Stimulated activated CD8-positive, alpha-beta memory T cell treated with anti-CD3 and anti-CD28 coated beads, Interleukin-15, amount 100 ng/mL, for 24 hours (primary cell): ENCODE measurements around the gene UNC13D.
"Not testable (repeated sequence)": the region's sequence is repeated elsewhere in the genome, so short reads cannot be mapped to it uniquely, and the experiment has no call there.

Experiments
- DNase-seq: peaks from one replicate; pipeline ENCODE4 v3.0.0-alpha.2; 2020; ENCODE audit warnings: low read depth

The UNC13D gene

DNA sequence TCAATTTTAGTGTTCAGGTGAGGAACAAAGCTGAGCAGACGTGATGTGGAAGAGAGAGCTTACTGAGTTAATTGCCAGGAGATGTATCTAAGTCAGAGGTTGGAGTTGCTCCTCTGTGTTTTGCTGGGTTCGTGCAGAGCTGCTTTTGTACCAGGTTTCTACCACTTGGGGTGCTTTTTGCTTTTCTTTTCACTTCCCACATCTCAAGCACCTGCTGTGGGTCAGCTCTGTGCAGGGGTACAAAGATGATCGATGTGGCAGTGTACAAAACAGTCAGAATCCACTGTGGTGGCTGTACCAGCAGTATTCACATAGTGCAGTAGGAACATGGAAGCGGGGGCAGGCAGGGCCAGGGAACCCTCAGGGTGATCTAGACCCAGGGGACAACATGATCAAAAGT, 44.8 kb downstream of the UNC13D start:
- no peak for DNase-seq

DNA sequence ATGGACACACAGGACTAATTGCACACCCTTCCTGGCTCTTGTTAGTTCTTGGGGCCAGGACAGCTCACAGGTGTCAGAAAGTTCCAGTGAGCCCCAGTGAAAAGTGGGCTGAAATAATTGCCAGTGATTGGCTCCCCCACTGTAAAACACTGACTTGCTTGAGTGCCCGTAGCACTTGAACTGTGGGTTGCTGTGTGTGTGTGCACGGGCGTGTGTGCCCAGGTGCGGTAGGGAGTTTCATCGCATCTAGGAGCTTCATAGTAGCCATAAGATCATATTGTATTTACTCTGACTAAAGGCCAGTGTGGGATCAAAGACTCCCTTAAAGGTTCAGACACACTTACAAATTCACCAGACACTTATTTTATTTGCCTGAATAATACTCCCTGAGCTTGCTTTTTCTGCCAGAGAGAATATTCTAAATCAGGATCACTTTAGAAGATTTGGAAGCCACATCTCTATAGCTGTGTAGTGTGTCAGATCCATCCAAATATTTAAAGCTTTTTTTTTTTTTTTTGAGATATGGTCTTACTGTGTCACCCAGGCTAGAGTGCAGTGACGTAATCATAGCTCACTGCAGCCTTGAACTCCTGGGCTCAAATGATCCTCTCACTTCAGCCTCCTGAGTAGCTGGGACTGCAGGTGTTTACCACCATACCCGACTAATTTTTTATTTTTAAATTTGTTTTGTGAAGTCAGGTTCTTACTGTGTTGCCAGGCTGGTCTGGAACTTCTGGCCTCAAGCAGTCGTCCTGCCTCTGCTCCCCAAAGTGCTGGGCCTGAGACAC, 48.2 kb downstream of the UNC13D start:
- no peak for DNase-seq

DNA sequence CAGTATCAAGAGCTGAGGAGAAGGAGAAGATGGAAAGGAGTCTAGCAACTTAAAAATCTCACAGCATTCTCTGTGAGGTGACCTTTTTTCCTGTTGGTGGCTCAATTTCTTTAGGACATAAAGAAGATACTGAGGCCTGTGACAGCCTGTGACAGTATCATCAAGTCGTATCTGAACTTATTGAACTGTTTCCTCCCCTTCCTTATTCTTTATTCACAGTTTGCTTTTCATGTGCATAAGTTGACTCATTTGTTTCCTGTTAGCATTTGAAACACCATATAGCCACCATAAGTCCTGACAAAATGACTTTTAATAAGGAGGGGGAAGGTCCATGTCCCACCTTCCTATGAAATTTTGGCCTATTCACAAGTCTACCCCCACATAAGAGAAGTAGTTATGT, 50.7 kb downstream of the UNC13D start:
- no peak for DNase-seq

DNA sequence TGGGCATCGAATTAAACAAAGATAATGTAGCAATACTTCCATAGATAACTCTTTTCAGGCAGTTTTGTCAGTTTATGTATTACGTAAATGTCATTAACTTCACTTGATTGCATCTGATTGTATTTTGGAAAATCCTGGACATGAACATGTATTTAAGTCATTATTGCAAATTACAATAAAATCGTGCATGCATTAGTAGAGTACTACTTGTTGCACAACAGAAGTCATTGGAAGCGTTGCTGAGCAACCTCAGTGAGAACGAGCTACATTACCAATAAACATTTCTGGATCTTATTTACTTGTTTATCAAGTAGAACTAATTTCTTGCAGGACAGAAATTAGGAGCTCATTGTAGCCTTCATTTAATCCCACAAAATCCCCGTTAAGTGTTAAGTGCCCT, 53.0 kb downstream of the UNC13D start:
- DNase-seq = no peak

DNA sequence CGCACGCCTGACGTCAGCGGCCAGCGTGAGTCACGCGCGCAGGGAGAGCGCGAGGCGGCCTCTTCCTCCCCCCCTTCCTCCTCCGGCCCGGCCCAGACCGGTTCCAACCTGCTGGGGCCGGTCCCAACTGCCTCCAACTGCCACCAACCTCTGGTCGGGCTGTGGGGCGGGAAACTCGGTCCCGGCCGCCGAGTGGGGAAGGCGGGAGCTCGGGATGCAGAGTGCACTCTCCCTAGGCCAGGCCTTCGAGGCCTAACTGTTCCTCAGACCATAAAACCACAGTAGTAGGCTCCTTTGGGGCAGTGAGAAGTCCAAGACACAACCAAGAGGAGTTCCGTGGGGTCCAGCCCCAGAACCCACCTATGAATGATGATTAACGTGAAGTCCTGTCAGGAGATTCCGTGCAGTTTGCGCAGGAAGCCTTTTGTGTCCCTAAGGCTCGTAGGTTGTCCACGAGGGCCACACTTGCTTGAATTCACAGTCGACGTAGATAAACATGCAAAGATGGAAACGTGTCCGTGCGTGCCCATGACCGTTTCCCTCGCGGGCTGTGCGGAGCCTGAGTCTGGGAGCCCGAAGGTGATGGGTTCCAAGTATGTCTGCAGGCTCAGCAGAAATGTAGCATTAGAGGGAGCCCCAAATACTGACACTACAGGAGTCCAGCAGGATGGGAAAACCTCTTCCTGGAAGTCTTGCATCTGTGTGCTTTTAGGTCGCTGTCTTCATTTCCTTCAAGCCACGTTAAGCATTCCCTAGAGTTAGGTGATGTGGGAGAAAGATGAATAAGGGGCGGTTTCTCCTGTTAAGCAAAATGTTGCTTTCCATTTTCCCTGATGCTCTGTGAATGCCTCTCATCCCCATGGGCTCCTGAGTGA, 59.0 kb downstream of the UNC13D start:
- peak; percentile 77 for DNase-seq

DNA sequence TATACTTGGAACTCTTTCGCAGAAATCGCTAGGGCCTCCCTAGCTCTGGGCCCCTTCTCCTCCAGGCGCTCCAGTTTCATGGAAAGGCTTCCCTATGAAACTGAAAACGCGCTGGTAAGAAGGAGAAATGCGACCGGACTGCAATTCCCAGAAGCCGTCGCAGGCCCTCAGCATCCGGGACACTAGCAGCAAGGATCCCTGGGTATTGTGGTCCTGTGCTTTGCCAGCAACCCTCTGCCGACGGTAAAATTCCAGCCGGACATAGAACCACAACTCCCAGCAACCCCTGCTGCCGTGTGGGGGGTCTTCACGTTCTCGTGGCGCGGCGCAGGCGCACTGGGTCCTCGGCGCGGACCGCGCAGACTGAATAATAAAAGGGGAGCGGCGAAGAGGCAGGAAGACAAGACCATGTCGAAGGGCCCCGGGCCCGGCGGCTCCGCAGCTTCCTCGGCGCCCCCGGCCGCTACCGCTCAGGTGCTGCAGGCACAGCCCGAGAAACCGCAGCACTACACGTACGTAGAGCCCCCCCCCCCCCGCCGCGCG, 59.7 kb downstream of the UNC13D start, which contains the start of gene UNK:
Gene UNK (plus strand): TSS at position 334 of the 543 bp plus-strand sequence. CDS start 75 bp downstream, at position 409.
- peak; percentile 83 for DNase-seq

DNA sequence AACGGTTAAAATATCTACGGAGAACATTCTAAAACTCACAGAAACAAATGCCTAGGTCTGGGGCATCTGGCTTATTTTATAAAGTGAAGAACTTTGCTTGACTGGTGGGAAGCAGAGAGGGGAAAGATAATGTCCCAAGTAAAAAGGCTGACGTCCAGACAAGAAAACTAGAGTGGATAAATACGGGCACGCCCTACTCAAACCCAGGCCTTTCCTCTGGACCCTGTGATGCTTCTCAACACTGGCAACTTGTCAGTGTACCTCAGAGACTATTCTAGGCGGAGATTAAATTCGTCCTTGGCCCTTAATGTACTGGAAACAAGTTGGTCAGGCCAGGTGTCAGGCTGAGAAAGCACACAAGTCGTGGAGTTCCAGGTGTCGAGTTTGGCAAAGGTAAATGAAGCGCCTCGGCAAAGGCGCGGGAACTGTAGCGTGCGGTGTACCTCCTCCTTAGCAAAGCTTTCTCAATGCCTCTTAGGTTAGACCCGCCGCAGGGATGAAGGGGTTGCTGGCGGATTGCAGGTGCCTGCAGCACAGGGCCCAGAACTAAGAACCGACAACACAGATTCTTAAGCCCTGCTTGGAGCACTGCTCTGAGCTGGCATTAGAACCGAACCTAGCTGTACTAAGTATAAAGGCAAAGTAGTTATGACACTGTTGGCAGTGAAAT, 60.3 kb downstream of the UNC13D start:
- no peak for DNase-seq

DNA sequence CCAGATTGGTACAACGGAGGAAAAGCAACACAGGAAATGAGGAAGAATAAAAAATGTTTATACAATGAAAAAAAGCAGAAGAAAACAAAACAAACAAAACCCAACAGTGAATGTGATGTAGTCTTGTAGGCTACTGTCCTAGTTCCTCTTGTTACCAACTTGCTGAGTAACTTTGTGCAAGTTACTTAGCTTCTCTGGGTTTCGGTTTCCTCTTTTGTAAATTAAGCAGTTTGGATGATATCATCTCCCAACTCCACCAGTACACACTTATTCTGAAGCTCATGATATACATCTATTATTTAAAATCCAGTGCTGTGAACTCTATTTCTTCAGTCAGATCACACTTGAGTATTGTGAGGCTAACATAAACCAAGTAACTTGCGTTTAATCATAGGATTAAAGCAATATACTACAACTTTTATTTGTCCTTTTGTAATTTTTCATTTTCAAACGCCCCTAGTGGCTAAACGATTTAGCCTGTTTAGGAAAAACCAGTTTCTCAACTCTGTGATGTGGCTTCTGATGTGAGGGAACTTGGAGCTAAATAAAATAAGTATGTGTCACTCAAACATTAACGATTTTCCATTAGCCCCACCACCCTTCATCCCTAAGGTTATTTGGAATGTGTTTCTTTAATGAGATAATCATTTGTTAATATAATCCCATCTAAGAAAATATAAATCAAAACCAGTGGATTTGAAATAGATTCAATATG, 61.0 kb downstream of the UNC13D start:
- DNase-seq = no peak

DNA sequence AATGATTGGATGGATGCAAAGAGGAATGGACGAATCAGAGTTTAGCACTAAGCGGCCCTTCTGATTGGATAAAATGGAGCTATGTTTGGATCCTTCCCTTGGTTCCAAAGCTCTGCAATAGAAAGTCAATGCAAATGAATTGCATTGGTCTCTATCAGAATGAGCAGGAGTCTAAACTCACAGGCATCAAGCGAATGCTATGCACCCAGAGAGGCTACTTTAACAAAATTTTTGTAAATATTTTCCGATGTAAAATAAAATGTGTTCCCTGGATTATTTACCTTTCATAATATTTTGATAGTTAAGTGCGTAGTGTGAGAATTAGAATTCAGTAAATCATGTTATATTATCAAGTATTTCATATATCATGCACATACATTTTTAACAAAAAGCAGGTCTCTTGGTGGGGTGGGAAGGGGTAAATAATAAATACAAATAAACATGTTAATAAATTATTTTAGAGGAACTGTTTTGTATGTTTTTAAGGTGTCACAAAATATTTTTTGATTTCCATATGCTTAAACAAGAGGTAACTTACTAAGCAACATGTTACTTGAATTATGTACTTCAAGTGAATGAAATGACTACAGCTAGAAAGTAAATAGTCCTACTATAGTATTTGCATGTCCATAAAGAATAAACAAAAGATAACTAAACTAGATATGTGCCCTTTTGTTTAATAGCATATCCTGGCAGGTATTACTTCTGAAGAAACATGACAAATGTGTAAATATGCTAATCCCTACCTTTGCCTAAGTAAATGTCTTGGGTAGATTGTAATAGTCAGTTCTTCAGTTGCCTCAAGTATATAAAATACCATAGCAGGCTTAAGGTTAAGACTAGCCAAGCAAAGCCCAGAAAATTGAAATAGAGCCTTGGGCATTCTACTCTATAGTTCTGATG, 64.0 kb downstream of the UNC13D start:
- no peak for DNase-seq

DNA sequence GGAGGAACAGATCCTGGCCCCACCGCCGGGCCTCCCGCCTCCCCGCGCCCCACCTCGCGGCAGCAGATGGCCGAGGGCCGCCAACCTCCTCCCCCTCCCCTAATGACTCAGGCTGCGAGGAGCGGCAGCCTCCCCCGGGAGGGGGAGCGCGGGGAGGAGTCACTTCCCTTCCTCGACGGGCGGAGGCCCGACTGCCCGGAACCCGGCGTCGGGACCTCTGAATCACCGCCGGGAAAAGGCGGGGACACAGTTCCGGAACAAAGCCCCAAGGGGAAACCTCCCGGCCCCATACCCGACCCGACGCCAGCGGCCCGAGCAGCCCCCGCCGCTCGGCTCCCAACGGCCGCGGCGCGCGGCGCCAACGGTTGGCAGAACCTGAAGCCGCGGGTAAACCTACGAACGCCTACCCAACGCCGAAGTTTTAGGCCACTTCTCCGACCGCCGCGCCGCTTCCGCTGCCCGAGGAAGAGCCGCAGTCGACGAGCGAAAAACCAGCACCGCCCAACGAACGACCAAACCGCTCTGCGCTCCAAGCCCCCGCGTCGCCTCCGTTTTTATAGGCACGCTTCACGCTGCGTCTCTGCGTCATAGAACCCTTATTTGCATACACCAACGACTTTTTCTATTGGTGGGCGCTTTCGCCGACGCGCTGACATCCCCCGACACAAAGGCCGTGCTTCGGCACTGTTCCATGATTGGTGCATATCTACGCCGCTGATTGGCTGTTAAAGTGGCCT, 64.8 kb downstream of the UNC13D start:
- DNase-seq = peak; percentile 80

DNA sequence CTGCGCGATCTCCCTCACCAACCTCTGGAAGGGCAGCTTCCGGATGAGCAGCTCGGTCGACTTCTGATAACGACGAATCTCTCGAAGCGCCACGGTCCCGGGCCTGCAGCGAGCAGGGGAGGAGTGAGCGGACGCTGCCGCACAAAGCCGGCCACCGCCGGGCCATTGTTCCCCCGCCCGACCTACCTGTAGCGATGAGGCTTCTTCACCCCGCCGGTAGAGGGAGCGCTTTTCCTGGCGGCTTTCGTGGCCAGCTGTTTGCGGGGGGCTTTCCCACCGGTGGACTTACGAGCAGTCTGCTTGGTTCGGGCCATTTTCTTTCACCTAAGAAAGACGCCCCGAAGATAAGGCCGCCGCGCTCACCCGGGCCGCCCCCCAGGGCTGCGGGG, 65.3 kb downstream of the UNC13D start:
- no peak for DNase-seq

DNA sequence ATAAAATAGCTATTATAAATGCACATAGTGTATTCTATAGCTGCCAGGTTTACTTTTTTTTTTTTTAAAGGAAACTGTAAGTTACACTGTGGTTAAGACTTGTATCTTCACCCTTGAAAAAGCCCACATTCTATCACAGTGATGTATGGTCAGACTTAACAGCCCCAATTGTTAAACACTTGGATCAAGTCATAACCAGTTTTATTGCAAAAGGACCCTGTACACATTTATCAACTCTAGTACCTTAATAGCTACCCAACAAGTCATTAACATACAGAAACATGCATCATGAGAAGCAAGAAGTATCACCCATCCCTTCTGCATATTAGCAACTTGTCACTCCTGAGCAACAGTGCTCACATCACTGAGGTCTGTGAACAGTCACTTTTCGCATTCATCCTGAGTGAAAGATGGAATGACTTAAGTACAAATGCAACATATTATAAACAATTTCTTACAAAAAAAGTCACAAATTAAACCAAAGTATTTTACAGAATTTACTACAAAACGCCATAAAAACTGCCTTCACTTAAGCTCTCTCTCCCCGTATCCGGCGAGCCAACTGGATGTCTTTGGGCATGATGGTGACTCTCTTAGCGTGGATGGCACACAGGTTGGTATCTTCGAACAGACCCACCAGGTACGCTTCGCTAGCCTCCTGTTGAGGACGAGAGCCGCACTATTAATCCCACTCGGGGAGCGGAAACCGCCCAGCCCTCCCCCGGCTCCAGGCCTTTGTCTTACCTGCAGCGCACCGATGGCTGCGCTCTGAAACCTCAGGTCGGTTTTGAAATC, 65.9 kb downstream of the UNC13D start:
- not testable (repeated sequence) for DNase-seq

DNA sequence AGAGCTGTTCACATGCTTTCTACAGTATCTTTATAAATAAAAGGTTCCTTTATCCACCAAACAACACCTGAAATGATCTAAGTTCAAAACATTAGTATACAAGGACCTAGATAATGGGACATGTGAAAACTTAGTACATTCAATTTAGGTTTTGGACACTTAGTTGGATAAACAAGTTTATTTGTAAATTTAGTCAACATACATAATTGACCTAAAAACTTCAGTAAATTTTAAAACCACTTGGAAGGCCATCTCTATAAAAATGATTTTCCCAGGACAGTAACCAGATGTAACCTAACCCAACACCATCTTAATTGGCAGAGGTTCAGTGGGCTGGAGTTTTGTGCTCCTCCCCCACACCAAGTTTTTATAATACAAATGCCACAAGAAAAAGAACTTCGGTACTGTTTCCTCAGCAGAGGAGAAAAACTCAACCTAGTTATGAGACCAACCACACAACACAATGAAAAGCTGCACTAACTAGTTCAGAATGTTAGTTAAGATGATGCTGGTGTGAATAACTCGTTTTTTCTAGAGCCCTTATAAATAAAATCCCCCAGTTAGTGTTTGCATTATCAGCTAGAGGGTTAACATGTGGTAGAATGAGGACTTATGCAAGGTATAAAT, 66.8 kb downstream of the UNC13D start:
- DNase-seq = no peak
